GM23338 (cell line): ENCODE data around the gene RHO.

ENCODE experiments used
- CREB1 ChIP-seq: fragments of 250-450 bp; sonication (Bioruptor Pico); IDR thresholded peaks from 2 replicates; pipeline ENCODE4 v1.5.0; 2020; ENCODE audit warnings: low read depth, mild to moderate bottlenecking, moderate library complexity
- CTCF ChIP-seq, 2 experiments: fragments of 200-600 bp in 1 of 2; sonication (generic) in 1 of 2; conservative IDR thresholded peaks; 2 replicates each; pipeline versions ENCODE4 v1.5.1 to v1.6.1; 2016 to 2017; ENCODE audit warnings: antibody characterized with exemption in 2 of 2, low read depth in 2 of 2, mild to moderate bottlenecking in 2 of 2, moderate library complexity in 1 of 2
- EZH2 ChIP-seq: fragments of 200-600 bp; sonication (generic); IDR thresholded peaks from one replicate; pipeline ENCODE4 v1.8.0; 2017; ENCODE audit warnings: antibody characterized with exemption, mild to moderate bottlenecking, low read depth; ENCODE audit not compliant: unreplicated experiment
- EZH2phosphoT487 ChIP-seq: fragments of 200-600 bp; sonication (generic); IDR thresholded peaks from one replicate; pipeline ENCODE4 v1.8.1; 2018; ENCODE audit warnings: antibody characterized with exemption; ENCODE audit not compliant: unreplicated experiment
- JUNB ChIP-seq: IDR thresholded peaks from one replicate; pipeline ENCODE4 v1.6.1; 2016; ENCODE audit warnings: antibody characterized with exemption; ENCODE audit not compliant: unreplicated experiment
- POLR2AphosphoS5 ChIP-seq: IDR thresholded peaks from 2 replicates; pipeline ENCODE4 v1.6.1; 2016; ENCODE audit warnings: antibody characterized with exemption, low read depth
- REST ChIP-seq: IDR thresholded peaks from one replicate; pipeline ENCODE4 v1.6.1; 2018; ENCODE audit warnings: antibody characterized with exemption; ENCODE audit not compliant: unreplicated experiment
- STAT1 ChIP-seq: IDR thresholded peaks from one replicate; pipeline ENCODE4 v1.6.1; 2016; ENCODE audit warnings: antibody characterized with exemption; ENCODE audit not compliant: unreplicated experiment

- no peak for TF ChIP-seq EZH2phosphoT487
- no peak for TF ChIP-seq CTCF (conservative IDR thresholded peaks at IDR 0.05; ENCODE audit: low read depth in 2 of 2)
- TF ChIP-seq POLR2AphosphoS5, result no peak
- TF ChIP-seq CREB1 (CRISPR knock-in tag), result no peak
- no peak for TF ChIP-seq EZH2
- no peak for TF ChIP-seq JUNB
- no peak for TF ChIP-seq REST
- no peak for TF ChIP-seq STAT1
These were observed 47.0 kb downstream of the RHO start for GRCh38 chr3:129575233-129575996.
